AG09309 (cell line): ENCODE data around the gene FAM117A.

Experiments used
- DNase-seq: peaks from one replicate; pipeline ENCODE4 v3.0.0-alpha.2; 2010; ENCODE audit warnings: low read depth
- H3K4me3 ChIP-seq: 2 replicates; pipeline ENCODE4 v1.5.1; 2011; ENCODE audit warnings: mild to moderate bottlenecking, low read depth, low read length, moderate library complexity; ENCODE audit not compliant: control insufficient read depth
- TF ChIP-seq, protein P1 (sequence below): IDR thresholded peaks from 2 replicates; pipeline ENCODE4 v1.5.1; 2011; ENCODE audit warnings: mild to moderate bottlenecking, low read depth, low read length, inconsistent platforms; ENCODE audit not compliant: insufficient read depth, control insufficient read depth; ENCODE audit errors: missing control alignments

Gene FAM117A

DNA sequence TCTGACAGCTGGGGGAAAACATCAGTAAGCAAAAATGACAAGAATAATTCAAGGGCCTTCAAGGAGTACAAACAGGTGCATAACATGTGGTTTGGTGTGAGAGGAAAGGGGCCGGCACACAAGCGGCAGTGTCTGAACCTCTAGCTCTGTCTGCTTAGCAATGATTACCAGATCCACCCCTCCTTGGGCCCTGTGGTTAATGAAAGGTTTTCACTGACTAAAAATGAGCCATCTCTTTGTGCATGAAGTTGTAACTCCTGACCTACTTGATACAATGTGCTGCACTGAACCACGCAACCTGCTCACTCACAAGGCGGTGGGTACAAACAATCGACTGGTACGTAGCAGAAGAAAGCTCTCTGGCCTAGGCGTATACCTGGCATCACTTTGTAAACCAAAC is 15.1 kb downstream of the FAM117A start:
- no peak for DNase-seq
- TF ChIP-seq, protein P1, sequence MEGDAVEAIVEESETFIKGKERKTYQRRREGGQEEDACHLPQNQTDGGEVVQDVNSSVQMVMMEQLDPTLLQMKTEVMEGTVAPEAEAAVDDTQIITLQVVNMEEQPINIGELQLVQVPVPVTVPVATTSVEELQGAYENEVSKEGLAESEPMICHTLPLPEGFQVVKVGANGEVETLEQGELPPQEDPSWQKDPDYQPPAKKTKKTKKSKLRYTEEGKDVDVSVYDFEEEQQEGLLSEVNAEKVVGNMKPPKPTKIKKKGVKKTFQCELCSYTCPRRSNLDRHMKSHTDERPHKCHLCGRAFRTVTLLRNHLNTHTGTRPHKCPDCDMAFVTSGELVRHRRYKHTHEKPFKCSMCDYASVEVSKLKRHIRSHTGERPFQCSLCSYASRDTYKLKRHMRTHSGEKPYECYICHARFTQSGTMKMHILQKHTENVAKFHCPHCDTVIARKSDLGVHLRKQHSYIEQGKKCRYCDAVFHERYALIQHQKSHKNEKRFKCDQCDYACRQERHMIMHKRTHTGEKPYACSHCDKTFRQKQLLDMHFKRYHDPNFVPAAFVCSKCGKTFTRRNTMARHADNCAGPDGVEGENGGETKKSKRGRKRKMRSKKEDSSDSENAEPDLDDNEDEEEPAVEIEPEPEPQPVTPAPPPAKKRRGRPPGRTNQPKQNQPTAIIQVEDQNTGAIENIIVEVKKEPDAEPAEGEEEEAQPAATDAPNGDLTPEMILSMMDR: no peak
- no peak overlapping the region for H3K4me3 ChIP-seq

DNA sequence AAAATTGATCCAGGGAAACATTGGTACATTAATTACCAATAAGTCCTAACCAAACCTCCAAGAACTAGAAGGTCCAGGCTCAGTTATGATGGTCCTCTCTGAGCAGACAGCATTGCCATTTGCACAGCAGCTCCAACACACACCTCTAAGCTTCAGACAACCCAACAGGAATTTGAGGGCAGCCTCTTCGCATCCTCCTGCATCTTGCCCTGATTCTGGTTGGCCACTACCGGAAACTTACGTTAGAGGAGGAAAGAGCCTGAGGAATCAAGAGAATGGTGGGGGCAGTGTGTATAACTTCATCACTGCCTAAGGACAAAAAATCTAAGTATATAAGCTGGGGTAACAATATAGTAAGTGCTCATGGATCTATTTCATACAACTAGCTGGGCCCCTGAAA is 15.7 kb downstream of the FAM117A start:
- H3K4me3 ChIP-seq: no peak overlapping the region
- TF ChIP-seq, protein P1: no peak
- no peak for DNase-seq

DNA sequence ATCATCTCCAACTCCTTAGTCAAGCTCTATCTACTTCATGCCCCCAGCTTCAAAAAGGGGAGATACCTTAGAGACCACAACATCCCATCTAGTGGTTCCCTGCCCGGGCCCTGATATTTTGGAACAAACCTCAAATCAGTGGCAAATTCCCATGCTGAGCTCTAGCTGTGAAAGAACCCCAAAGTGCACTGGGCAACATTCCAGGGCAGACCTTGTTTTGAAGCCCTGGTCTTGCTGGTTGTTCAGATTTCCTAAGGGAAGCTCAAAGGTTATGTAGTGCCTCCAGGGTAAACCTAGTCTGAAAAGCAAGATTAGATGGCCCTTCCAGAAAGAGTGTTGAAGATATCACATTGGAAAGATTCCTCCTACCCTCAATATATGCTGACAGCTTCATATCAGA is 16.3 kb downstream of the FAM117A start:
- TF ChIP-seq, protein P1: no peak
- no peak for DNase-seq
- H3K4me3 ChIP-seq: no peak overlapping the region

DNA sequence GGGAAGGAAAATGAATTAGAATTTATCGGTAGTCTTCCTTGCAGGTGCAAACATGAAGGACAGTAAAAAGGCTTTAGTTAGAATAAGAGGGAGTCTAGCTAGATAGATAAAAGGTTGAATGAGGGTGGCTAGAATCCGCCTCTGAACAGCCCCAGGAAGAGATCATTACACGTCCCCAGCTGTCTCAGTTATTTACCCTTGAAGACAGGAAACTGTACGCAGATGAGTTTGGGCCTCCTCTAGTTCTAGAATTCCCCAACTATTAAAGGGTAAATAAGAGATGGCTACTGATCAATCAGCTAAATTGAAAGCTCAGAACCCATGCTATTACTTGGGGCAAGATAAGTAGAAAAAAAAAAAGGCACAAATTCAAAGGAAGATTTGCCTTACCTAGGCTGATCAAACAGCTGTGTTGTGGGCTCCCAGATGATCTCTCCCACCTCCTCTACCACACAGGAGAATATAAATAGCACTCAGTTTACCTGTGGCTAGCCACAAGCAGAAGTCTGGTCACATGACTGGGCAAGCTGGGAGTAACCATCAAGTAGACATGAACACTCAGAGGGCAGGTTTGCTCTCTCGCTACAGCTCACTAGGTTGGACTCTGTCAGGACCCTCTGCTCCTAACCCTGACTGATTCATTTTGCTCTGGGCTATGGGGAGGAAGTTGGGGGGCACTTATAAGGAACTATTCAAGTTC is 17.0 kb downstream of the FAM117A start:
- no peak for DNase-seq
- TF ChIP-seq, protein P1: no peak
- H3K4me3 ChIP-seq: no peak overlapping the region

DNA sequence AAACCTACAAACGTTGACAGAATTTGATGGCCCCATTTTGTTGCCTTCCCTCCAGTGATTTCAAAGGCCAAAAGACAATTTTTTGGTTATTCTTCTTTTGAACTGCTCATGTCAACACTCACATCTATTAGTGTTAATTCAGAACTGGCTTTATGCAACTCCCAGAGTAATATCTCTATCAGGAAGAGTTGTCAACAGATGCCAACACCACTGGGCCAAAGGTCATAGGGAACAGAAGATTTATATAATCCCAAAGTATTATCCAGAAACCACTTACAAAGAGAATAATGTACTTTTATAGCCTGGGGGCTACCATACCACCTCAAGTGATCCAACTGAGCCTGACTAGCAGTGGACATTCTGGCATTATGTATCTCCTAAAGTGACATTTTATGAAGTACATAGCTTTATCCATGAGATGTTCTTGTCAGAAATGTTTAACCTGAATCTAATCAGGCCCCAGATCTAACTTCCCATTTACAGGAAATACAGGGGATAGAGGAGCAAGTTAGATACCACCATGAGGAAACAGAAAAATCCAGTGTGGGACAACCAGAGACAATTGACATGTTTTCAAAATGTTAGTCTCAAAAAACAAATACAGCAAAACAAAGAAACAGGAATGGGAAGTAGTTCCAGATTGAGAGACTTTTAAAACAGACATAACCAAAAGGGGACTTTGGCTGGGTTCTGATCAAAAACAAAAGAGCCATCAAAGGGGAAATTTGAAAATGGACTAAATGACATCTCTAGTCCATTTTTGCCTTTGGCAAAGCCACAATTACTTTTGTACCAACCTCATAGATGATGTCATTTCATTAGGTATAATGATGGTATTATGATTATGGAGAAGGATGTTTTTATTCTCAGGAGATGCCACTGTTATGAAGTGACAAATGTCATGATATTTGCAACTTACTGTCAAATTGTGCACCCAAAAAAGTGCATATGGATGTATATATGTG is 18.5 kb downstream of the FAM117A start:
- H3K4me3 ChIP-seq: no peak overlapping the region

DNA sequence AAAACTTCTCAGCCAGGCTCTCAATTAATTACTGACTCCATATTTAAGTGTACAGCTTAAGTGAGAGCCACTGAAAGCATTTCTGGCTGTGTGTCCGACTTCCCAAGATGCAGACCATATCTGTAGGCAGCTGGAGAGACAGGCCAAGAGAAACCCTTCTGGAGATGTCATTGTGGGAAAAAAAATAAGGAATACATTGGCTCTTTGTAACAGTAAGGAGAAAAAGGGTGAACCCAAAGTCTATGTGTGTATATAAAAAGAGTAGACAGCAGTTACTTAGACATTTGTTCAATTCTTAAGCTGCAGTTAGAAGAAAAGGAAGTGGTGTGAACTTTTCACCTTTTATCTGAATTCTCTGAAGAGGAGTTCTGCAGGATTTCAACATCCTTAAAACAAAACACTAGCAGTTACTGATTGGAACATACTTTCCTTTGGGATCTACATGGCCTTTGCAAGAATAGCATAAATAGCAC is 21.7 kb downstream of the FAM117A start:
- no peak for DNase-seq
- TF ChIP-seq, protein P1: no peak
- H3K4me3 ChIP-seq: no peak overlapping the region

More for the DNA sequence above, 18.5 kb downstream of the FAM117A start:
- TF ChIP-seq, protein P1: no peak
- no peak for DNase-seq
